OCI-LY1 (cell line): Measurements from ENCODE around the gene LPGAT1.

Source experiments
- H2AFZ ChIP-seq: fragments of 200-600 bp; sonication (generic), shearing (Covaris generic); 2 replicates; pipeline ENCODE4 v1.6.0; 2014; ENCODE audit warnings: antibody characterized with exemption, mild to moderate bottlenecking, low read length
- H3F3A ChIP-seq: fragments of 200-600 bp; sonication (generic), shearing (Covaris generic); 2 replicates; pipeline ENCODE4 v1.6.0; 2014; ENCODE audit warnings: mild to moderate bottlenecking, antibody characterized with exemption, low read length, moderate library complexity; ENCODE audit not compliant: insufficient read depth
- H3K27ac ChIP-seq: fragments of 200-600 bp; sonication (generic); 2 replicates; pipeline ENCODE4 v1.5.1; 2014; ENCODE audit warnings: low read length, mixed run types, mild to moderate bottlenecking, low read depth; ENCODE audit not compliant: poor library complexity, severe bottlenecking
- H3K27me3 ChIP-seq: fragments of 200-600 bp; sonication (generic); 2 replicates; pipeline ENCODE4 v1.6.0; 2014; ENCODE audit warnings: antibody characterized with exemption, mild to moderate bottlenecking, low read length, moderate library complexity; ENCODE audit not compliant: insufficient read depth
- H3K36me3 ChIP-seq: fragments of 200-600 bp; sonication (generic); 2 replicates; pipeline ENCODE4 v1.6.1; 2014; ENCODE audit warnings: mild to moderate bottlenecking, antibody characterized with exemption, low read length, moderate library complexity, mixed read lengths; ENCODE audit not compliant: insufficient read depth
- H3K4me1 ChIP-seq: fragments of 200-600 bp; sonication (generic); 2 replicates; pipeline ENCODE4 v1.5.1; 2014; ENCODE audit warnings: mild to moderate bottlenecking, low read length, moderate library complexity; ENCODE audit not compliant: insufficient read depth, severe bottlenecking
- H3K4me2 ChIP-seq: fragments of 200-600 bp; sonication (generic), shearing (Covaris generic); 2 replicates; pipeline ENCODE4 v1.6.1; 2014; ENCODE audit warnings: low read length
- H3K4me3 ChIP-seq: fragments of 200-600 bp; sonication (generic); 2 replicates; pipeline ENCODE4 v1.5.1; 2014; ENCODE audit warnings: low read length, low read depth, mild to moderate bottlenecking, mixed read lengths; ENCODE audit not compliant: poor library complexity, severe bottlenecking
- H3K79me2 ChIP-seq: fragments of 200-600 bp; shearing (Covaris generic); 2 replicates; pipeline ENCODE4 v1.6.1; 2016; ENCODE audit warnings: mixed run types, low read length, mixed read lengths; ENCODE audit not compliant: insufficient read depth
- H3K9ac ChIP-seq: fragments of 200-600 bp; sonication (generic), shearing (Covaris generic); 2 replicates; pipeline ENCODE4 v1.6.1; 2014; ENCODE audit warnings: mild to moderate bottlenecking, low read length, mixed read lengths
- H3K9me2 ChIP-seq: fragments of 200-600 bp; sonication (generic), shearing (Covaris generic); 2 replicates; pipeline ENCODE4 v1.6.1; 2014; ENCODE audit warnings: low read depth, mild to moderate bottlenecking, low read length, mixed read lengths
- H3K9me3 ChIP-seq: fragments of 200-600 bp; shearing (Covaris generic); 2 replicates; pipeline ENCODE4 v1.6.1; 2014; ENCODE audit warnings: low read length, mixed read lengths
- H4K20me1 ChIP-seq: fragments of 200-600 bp; sonication (generic), shearing (Covaris generic); 2 replicates; pipeline ENCODE4 v1.6.0; 2016; ENCODE audit warnings: mild to moderate bottlenecking, low read length; ENCODE audit not compliant: insufficient read depth
- CTCF ChIP-seq: fragments of 200-600 bp; sonication (generic), shearing (Covaris generic); IDR thresholded peaks from 2 replicates; pipeline ENCODE4 v1.5.1; 2017; ENCODE audit warnings: mild to moderate bottlenecking, antibody characterized with exemption, low read length, moderate library complexity, mixed read lengths
- EZH2 ChIP-seq: fragments of 200-600 bp; sonication (generic), shearing (Covaris generic); IDR thresholded peaks from 2 replicates; pipeline ENCODE4 v1.8.0; 2017; ENCODE audit warnings: borderline replicate concordance, mixed run types, mild to moderate bottlenecking, antibody characterized with exemption, low read length, moderate library complexity, mixed read lengths

The LPGAT1 gene

GRCh38 chr1:211811126-211811525 lies 19.4 kb downstream of the LPGAT1 start:
- no peak overlapping the region for H3K4me2 ChIP-seq
- H3F3A ChIP-seq: no peaks in the 10 kb centered on the region
- H3K9me3 ChIP-seq: peaks cover 8% of the 10 kb centered on the region; the same call in 1 of the 2 replicates
- H3K27ac ChIP-seq: no peak overlapping the region
- H3K79me2 ChIP-seq: no peaks in the 10 kb centered on the region
- no peak overlapping the region for H3K4me3 ChIP-seq
- H3K9me2 ChIP-seq: no peaks in the 10 kb centered on the region
- H3K9ac ChIP-seq: no peak overlapping the region
- TF ChIP-seq EZH2: no peak
- no peak for TF ChIP-seq CTCF
- H3K27me3 ChIP-seq: no peaks in the 10 kb centered on the region
- no peak overlapping the region for H2AFZ ChIP-seq
- H4K20me1 ChIP-seq: no peaks in the 10 kb centered on the region
- no peaks in the 10 kb centered on the region for H3K4me1 ChIP-seq
- peaks cover 35% of the 10 kb centered on the region for H3K36me3 ChIP-seq

- H3K9me2 ChIP-seq: no peaks in the 10 kb centered on the region
- H3K36me3 ChIP-seq: peaks cover 42% of the 10 kb centered on the region
- H3K4me1 ChIP-seq: no peaks in the 10 kb centered on the region
- TF ChIP-seq EZH2: no peak
- no peak for TF ChIP-seq CTCF
- no peak overlapping the region for H3K27ac ChIP-seq
- H3K4me3 ChIP-seq: no peak overlapping the region
- H4K20me1 ChIP-seq: no peaks in the 10 kb centered on the region
- no peaks in the 10 kb centered on the region for H3K27me3 ChIP-seq
- H3K9me3 ChIP-seq: peaks cover 8% of the 10 kb centered on the region; the same call in 1 of the 2 replicates
- no peak overlapping the region for H3K4me2 ChIP-seq
- no peaks in the 10 kb centered on the region for H3F3A ChIP-seq
- H3K9ac ChIP-seq: no peak overlapping the region
- no peaks in the 10 kb centered on the region for H3K79me2 ChIP-seq
- H2AFZ ChIP-seq: no peak overlapping the region
Measured at GRCh38 chr1:211808475-211808874, 22.1 kb downstream of the LPGAT1 start.

- H3K36me3 ChIP-seq: peaks cover 31% of the 10 kb centered on the region
- no peaks in the 10 kb centered on the region for H4K20me1 ChIP-seq
- no peaks in the 10 kb centered on the region for H3K79me2 ChIP-seq
- no peak overlapping the region for H3K9ac ChIP-seq
- no peaks in the 10 kb centered on the region for H3K27me3 ChIP-seq
- TF ChIP-seq EZH2 (no peak), CTCF (no peak)
- H3K9me2 ChIP-seq: no peaks in the 10 kb centered on the region
- H3K4me2 ChIP-seq: no peak overlapping the region
- H3K27ac ChIP-seq: no peak overlapping the region
- no peaks in the 10 kb centered on the region for H3K4me1 ChIP-seq
- no peak overlapping the region for H3K4me3 ChIP-seq
- H3F3A ChIP-seq: no peaks in the 10 kb centered on the region
- H2AFZ ChIP-seq: no peak overlapping the region
- peaks cover 8% of the 10 kb centered on the region; the same call in 1 of the 2 replicates for H3K9me3 ChIP-seq
Measured at GRCh38 chr1:211804915-211805314, 25.6 kb downstream of the LPGAT1 start.
